Measurements from ENCODE around the gene TNIK. TPM values are rescaled to one million over a fixed set of nuclear protein-coding genes. Genes with fewer than 3 reads are reported as not detected.

The TNIK gene
- total RNA-seq, 4 donors from 2014 or later = 32.9 to 41.7 (median 38.0) TPM

DNA sequence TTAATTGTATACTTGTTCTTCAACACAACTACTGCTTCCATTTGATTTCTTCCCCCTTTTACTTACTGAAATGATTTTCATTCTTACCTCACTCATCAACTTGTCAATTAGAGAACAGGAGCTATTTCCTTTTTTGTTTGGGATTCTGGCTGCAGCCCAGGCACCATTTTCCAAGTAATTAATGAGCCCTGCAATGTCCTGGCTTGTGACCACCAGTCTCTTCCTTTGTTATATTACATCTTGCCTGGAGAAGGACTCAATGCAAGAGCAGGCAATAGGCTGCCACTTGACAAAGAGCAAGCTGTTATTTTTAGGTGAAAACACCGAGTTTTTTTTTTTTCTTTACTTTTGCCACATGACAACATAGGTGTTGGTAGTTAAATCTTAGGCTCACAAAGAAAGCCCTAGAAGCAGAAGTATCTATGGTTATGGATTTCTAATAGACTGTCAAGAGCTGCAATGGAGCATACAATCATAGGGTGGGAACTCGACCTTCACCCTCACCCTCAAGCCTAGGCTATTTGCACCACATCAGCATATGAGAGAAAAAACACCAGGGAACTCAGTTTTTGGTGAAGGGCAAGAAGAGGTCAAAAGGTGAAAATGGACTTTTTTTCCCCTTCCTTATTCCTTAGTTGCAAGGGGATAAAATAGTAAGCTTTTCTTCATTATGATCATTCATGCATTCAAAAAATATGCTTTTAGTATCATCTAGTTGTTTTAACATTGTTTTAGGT is 114.9 kb downstream of the TNIK start:
- ATAC-seq = no peak
- H3K9me3 ChIP-seq = no peaks in the 10 kb centered on the region
- H3K36me3 ChIP-seq = no peaks in the 10 kb centered on the region
- WGBS, 2 donors (ENCODE audit: low coverage in 1 of 2) = 53 to 67% methylated on average over 2 of the region's 2 CpGs
- no peaks in the 10 kb centered on the region for H3K27me3 ChIP-seq
- TF ChIP-seq, protein P1, sequence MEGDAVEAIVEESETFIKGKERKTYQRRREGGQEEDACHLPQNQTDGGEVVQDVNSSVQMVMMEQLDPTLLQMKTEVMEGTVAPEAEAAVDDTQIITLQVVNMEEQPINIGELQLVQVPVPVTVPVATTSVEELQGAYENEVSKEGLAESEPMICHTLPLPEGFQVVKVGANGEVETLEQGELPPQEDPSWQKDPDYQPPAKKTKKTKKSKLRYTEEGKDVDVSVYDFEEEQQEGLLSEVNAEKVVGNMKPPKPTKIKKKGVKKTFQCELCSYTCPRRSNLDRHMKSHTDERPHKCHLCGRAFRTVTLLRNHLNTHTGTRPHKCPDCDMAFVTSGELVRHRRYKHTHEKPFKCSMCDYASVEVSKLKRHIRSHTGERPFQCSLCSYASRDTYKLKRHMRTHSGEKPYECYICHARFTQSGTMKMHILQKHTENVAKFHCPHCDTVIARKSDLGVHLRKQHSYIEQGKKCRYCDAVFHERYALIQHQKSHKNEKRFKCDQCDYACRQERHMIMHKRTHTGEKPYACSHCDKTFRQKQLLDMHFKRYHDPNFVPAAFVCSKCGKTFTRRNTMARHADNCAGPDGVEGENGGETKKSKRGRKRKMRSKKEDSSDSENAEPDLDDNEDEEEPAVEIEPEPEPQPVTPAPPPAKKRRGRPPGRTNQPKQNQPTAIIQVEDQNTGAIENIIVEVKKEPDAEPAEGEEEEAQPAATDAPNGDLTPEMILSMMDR (IDR thresholded peaks at IDR 0.05) = no peak
- TF ChIP-seq POLR2A (IDR thresholded peaks at IDR 0.05) (no peak), POLR2AphosphoS5 (IDR thresholded peaks at IDR 0.05) (no peak), EP300 (IDR thresholded peaks at IDR 0.05) (no peak)
- no peak overlapping the region for H3K27ac ChIP-seq
- H3K4me3 ChIP-seq = no peak overlapping the region
- H3K4me1 ChIP-seq = peaks cover 0 to 45% (median 0%) of the 10 kb centered on the region in 3 donors

DNA sequence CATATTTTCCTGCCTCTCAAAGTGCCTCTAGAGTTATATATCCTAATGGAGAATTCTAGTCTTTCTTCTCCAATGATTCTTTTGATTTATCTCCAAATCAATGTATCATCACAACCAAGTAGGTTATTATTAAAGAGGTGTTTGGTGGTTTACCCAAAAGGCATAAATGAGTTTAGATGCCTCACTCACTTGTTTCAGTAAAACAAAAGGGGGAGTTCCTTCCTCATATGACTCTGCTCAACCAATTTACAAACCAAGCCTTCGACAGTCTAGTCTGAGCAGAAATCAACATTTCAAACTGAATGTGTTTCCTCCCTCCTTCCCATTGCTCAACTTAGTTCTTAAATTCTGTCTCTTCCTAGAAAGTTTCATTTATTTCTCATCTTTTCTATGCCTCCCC is 116.5 kb downstream of the TNIK start:
- no peak overlapping the region for H3K4me3 ChIP-seq
- H3K4me1 ChIP-seq = peaks cover 0 to 34% (median 0%) of the 10 kb centered on the region in 3 donors
- H3K9me3 ChIP-seq = no peaks in the 10 kb centered on the region
- TF ChIP-seq POLR2AphosphoS5 (IDR thresholded peaks at IDR 0.05) = no peak
- no peak for TF ChIP-seq EP300 (IDR thresholded peaks at IDR 0.05)
- TF ChIP-seq, protein P1 (IDR thresholded peaks at IDR 0.05) = no peak
- TF ChIP-seq POLR2A (IDR thresholded peaks at IDR 0.05) = no peak
- H3K27ac ChIP-seq = no peak overlapping the region
- H3K27me3 ChIP-seq = no peaks in the 10 kb centered on the region
- WGBS, 2 donors (ENCODE audit: low coverage in 1 of 2) = 73 to 83% methylated on average over 1 of the region's 1 CpG
- no peak for ATAC-seq
- no peaks in the 10 kb centered on the region for H3K36me3 ChIP-seq

DNA sequence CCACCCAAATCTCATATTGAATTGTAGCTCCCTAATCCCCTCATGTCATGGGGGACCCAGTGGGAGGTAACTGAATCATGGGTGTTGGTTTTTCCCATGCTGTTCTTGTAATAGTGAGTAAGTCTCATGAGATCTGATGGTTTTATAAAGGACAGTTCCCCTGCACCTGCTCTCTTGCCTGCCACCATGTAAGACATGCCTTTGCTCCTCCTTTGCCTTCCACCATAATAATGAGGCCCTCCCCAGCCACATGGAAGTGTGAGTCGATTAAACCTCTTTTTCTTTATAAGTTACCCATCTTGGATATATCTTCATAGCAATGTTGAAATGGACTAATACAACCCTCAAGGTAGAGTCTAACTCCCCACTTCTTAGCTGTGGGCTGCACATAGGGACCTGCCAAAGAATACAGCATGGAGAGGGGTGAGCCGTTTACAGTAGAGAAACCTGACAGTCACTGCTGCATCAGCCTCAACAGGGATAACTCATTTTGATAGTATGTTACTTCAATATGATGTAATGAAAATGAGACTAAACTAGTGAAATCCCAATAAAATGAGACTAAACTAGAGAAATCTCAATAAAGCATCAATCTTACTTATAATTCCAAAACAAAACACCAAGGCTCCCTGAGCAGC is 117.3 kb downstream of the TNIK start:
- TF ChIP-seq EP300 (IDR thresholded peaks at IDR 0.05) (no peak), POLR2A (IDR thresholded peaks at IDR 0.05) (no peak), POLR2AphosphoS5 (IDR thresholded peaks at IDR 0.05) (no peak)
- TF ChIP-seq, protein P1 (IDR thresholded peaks at IDR 0.05) = no peak
- no peak overlapping the region for H3K27ac ChIP-seq
- H3K4me3 ChIP-seq = no peak overlapping the region

DNA sequence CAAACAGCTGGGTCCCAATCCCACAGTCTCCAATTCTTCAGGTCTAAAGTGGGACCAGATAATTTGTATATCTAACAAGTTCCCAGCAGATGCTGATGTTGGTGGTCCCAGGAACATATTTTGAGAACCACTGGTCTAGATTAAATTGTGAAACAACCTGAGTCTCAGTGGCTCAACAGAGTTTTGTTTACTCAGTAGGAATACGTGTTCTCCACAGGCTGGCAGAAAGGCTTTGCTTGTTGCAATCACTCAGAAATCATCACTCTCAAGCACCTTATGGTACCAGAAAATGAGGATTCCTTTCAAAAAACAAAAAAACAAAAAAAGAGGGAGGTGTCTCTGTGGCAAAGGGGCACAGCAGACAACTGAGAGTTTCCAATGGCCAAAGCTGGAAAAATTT is 118.0 kb downstream of the TNIK start:
- H3K36me3 ChIP-seq = no peaks in the 10 kb centered on the region
- TF ChIP-seq POLR2AphosphoS5 (IDR thresholded peaks at IDR 0.05) (no peak), EP300 (IDR thresholded peaks at IDR 0.05) (no peak), POLR2A (IDR thresholded peaks at IDR 0.05) (no peak)
- TF ChIP-seq, protein P1 (IDR thresholded peaks at IDR 0.05) = no peak
- H3K27ac ChIP-seq = no peak overlapping the region
- no peak for ATAC-seq
- no peak overlapping the region for H3K4me3 ChIP-seq
- WGBS, 2 donors (ENCODE audit: low coverage in 1 of 2) = 88 to 100% methylated on average over 1 of the region's 1 CpG
- H3K4me1 ChIP-seq = peaks cover 0 to 21% (median 0%) of the 10 kb centered on the region in 3 donors
- H3K9me3 ChIP-seq = no peaks in the 10 kb centered on the region
- no peaks in the 10 kb centered on the region for H3K27me3 ChIP-seq

More for the DNA sequence above, 117.3 kb downstream of the TNIK start:
- Histone ChIP-seq H3K27me3 (no peaks in the 10 kb centered on the region), H3K4me1 (peaks cover 0 to 27% (median 0%) of the 10 kb centered on the region in 3 donors), H3K9me3 (no peaks in the 10 kb centered on the region), H3K36me3 (no peaks in the 10 kb centered on the region)
- ATAC-seq = no peak
- WGBS, 2 donors (ENCODE audit: low coverage in 1 of 2) = 80 to 100% methylated on average over 1 of the region's 2 CpGs

Measured in gastroesophageal sphincter (tissue), 4 donors.